CD4-positive, alpha-beta T cell treated with Interleukin-17A for 1 hour (primary cell): ENCODE results near the gene IGF1R.

Experiments used
- DNase-seq: peaks from one replicate; pipeline ENCODE4 v3.0.0-alpha.2; 2020

Gene IGF1R

DNA sequence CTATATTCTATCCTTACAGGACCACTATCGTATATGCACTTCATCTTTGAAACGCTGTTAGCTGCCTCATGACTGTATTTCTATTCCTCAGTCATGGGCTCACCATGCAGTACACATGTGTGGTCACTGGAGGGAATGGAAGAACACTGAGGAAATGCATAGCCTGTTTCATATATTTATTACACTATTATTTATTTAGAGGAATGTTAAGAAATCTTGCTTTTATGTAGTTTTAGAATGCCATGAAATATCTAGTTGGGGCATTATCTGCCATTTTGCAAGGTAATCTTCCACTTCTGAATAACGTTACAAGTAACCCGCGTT is 155.7 kb downstream of the IGF1R start:
- DNase-seq, result no peak

DNA sequence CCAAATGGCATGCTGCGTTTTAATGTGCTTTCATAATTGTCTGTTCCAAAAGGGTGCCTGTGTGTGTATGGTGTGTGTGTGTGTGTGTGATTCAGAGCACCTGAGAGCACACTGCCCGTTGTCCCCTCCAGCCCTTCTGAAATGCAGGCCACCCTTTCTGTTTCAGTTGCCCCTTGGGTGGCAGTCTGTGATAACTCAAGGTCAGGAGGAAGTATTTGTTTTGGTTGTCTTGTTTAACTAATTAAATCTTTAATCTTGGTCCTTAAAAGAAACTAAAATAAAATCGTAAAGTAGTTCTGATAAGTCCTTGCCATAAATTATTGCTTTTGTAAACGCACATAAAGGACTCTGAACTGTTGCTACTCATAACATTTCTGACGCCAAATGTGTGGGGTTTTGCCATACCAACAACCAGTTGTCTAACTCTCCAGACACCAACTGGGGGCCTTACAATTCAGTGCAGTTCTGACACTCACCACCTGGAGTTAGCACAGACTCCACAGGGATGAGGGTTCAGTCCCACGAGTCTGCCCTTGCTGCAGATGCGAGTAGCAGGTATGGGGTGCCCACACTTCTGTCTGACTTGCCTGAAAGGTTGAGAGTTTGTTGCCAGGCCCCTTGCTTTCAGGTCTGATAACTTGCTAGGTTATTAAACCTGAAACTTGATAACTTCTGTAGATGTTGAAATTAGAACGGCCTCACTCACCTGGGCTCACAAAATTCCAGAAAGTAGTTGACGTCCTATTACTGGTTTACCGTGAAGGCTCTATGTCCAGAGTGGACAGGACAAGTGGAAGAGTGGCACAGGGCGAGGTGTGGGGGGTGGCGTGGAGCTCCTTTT is 157.3 kb downstream of the IGF1R start:
- DNase-seq, result no peak

DNA sequence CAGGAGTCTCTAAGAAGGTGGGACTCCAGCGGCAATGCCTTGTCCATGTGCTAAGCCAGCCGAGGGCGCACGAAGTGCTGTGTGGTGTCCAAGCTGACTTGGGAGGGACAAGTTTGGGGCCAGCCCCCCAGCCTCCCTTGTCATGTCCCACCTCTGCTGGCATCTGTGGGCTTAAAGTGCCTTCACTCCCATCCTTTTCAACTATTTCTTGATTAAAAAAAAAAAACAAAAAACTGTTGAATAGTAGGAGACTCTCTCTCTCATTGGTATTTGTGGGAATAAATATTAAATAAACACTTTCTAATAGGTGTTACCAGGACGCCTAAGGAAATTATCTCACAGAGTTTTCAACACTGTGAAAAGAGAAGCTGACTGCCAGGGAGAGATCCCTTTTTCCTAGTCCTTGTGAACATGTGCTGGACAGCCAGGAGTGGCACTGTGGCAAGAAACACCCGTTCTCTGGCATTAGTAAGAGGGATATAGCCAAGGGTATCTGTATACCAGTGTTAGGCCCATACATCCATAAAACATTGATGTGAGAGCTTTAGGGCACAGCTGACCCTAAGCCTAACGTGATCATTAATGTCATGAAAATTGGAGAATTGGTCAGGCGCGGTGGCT is 158.0 kb downstream of the IGF1R start:
- no peak for DNase-seq

DNA sequence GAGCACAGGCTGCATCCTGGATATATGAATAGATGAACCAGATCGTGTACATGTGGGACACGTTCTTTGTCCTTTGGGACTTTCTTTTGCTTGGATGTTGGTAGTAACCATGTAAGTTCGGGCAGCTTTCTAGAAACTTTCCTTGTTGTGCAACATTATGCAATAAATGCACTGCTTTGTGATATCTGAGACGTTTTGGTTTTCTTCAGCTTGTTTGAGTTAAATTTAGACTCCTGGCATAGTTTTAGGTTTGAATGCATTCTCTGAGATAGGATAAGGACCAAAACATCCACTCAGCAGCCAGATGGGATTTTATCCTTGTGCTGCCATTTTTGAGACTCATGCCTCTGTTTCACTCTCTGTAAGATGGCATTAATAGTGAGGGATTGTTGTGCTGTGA is 158.9 kb downstream of the IGF1R start:
- DNase-seq, result no peak

DNA sequence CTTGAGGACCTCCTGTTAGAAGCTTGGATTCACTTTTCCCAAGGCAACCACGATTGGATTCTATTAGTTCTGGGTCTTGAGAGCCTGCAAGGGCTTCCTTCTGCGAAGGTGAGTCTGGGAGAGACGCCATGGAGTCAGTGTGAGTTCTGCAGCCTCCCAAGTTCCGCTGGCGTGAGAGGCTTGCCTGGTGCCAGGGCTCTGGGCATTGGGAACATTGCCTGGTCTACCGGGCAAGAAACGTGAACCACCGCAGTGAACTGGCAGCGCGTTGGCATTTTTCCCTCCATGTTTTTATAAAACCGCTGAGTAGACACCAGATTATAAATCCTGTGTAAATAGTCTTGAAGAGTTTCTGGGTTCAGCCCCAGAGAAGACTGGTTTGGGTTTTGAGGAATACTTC is 160.9 kb downstream of the IGF1R start:
- no peak for DNase-seq

DNA sequence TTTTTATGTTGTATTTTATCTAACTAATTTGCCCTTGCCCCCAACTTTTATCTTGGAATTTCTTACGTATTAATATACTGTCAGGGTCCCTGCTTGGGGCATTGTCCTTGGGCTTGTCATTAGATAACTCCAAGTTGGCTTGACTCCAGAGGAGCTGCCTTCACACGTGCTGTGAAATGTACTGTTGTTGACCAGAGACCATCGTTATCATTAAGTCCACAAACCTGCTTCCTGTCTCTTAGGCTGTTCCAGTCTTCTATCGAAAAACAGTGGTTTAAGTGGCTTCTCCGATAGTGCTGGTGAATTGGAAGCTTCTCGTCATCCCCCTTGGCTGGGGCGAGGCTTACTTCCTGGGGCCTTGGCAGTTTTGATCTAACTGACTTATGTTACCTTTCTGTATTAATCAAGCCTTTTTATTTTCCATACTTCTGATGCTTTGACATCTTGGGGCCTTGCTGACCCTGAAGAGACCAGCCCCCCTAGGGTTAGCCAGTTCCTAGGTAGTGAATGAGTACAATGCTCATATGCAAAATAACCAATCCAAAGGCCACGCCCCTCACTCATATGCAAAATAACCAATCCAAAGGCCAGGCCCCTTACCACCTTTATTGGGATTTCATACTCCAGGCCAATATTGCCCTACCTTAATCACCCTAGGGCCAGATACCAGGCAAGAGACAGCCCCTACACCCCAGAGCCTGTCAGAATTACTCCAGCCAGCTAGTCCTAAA is 164.5 kb downstream of the IGF1R start:
- DNase-seq, result no peak

DNA sequence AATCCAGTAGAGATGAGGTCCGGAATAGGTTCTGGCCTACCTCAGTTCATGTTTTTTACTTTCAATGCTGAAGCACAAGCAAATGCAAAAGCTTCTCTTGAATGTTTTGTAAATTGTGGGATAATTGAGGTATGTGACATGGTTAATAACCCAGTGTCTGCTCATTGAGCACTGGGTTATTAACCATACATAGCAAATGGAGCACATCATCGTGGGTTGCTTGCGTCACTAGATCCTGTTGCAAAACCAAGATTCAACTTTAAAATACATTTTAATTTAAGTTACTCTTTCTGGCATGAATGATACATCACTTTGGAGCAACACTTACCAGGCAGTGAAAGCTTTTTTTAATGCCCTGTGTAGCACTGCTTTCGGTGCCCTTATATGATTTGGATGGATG is 165.6 kb downstream of the IGF1R start:
- no peak for DNase-seq

DNA sequence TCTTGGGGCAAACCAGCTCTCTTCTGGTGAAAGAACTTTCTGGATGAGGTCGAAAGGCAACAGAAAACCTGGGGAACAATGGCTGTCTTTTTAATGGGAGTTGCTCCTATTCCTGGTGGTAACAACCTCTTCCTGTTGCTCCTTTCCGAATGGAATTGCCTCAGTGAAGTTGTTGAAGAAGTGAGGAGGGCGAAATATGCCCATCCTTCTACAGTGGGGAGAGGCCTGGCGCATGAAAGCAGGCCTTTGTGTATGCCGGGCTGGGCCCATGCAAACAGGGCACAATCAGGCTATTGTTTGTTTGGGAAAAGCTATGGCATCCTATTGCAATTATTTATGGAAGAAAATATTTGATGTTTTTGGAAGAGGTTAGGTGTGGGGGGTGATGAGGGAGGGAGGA is 166.9 kb downstream of the IGF1R start:
- DNase-seq, result no peak

DNA sequence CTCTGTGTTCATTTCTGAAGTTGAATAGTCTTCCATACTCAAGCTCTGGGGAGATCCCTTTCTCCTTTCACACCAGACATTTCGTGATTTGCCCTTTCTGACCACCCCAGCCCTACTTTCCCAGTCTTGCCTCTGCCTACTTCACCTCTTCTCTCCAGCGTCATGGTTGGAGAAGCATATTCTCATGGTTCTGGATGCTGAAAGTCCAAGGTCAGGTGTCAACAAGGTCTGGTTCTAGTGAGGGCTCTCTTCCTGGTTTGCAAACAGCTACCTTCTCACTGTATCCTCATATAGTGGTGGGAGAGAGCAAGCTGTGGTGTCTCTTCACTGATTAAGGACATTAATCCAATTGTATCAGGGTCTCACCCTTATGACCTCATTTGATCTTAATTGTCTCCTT is 169.4 kb downstream of the IGF1R start:
- no peak for DNase-seq

DNA sequence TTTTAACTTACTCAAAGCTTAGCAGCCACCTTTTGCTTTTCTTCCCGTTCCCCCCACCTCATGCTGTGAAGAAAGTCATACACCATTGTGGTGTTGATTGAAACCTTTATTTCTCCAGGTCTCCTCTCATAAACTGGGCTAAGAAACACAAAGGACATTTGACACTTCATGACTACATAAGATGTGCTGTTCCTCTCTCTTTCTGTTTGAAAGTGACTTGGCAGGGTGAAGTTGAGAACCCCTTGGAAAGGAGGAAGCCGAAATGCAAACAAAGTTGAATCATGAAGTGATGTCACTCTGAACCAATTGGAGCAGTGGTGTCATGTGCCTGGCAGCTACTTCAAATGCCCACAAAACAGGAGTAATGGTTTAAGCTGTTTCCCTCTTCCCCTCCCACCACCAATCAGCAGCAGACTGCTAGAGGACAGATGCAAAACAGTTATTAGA is 174.7 kb downstream of the IGF1R start:
- DNase-seq, result no peak

DNA sequence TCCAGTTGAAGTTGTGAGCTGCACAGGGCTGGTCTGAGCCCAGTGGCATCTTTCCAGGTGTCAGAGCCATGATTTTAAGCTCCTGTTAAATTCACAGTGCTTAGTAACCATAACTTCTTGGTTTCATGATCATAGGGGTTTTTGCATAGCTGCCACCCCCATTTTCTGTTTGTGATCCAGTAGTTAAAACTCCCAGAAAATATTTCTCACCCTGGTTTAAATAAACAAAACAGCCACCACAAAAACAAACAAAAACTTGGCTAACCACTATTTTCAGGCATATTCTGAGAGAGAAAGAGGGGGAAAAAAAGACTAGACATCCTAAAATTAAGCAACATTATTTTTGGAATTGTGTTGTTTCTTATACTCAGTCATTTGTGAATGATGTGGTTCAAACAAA is 175.3 kb downstream of the IGF1R start:
- no peak for DNase-seq

DNA sequence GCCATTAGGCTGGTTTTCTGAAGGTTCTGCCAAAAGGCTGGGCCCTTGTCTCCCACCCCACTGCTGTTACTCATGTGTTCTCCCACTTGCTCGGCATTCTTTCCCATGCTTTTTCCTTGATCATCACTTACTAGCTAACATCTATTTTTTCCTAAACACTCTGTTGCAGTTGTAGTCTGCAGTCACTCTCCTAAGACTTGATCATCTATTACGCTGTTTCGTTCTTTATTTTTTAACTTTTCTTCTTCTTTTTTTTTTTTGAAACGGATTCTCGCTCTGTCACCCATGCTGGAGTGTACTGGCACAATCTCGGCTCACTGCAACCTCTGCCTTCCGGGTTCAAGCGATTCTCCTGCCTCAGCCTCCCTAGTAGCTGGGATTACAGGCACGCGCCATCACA is 176.3 kb downstream of the IGF1R start:
- DNase-seq, result no peak

DNA sequence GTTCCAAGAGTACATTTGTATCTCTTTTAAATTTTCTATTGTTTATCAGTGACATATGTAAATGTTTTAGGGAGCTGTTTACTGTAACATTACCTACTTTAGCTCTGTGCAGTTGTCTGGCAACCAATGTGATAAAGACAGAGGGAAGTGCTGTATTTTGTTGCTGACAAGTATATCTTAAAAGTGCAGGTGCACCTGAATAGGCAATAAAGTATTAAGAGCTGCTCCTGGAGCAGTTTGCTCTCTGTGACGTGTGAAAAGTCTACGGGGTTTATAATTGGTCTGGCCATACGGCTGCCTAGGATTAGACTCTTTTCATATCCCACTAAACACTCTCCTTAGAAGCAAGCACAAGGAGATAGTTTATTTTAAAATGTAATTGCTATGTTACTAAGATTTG is 178.3 kb downstream of the IGF1R start:
- no peak for DNase-seq

DNA sequence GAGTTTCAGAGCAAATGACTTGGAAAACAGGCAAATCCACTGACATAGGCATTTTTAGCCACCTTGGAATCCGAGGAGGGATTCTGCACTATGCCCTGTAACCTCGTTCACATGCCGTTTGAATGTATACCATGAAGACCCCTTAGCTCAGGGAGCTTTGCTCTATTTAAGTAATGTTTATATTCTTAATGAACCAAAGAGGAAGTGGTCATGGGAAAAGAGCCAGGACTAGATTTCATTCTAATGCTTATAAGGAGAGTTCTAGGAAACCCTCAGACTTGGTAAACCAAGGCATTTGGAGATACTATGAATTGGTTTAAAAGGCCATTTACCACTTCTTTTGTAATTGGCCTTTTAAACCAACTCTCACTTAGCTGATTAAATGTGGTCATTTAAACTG is 178.9 kb downstream of the IGF1R start:
- no peak for DNase-seq

DNA sequence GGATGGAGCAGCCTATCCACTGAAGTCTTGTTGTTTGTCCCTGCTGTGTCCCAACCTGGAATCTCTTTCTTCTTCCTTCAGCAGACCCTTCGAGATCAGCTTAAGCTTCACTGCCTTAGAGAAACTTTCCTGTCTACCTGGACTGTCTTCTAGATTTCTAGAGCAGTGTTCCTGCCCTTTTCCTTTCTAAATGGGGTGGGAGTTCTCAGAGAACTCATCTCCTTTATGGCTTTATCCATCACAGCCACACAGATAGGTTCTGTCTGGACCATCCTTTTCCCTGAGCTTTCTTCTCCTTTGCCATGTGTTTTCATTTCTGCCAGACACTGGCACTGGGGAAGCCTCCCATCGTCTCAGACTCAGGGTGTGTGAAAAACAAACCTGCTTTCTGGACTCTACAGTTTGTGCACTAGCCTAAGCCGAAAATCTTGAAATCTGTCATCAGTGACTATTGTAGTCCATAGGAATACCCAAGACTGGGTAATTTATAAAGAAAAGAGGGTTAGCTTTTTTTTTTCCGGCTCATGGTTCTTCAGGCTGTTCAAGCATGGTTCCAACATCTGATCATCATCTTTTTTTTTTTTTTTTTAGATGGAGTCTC is 181.8 kb downstream of the IGF1R start:
- no peak for DNase-seq

DNA sequence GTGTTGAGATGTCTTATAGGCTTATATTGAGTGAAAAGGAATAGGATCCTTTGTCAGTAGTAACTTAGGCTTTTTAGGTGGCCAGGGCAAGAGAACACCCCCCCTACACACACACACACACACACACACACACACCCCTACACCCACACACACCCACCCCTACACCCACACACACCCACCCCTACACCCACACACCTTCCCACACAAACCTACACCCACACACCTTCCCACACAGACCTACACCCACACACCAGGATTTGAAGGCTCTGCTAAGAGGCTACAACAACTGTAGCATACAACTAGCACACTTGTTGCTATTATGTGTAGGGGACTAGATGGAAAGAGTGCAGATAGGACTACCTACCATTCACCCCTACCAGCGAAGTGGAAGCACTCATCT is 186.6 kb downstream of the IGF1R start:
- no peak for DNase-seq

DNA sequence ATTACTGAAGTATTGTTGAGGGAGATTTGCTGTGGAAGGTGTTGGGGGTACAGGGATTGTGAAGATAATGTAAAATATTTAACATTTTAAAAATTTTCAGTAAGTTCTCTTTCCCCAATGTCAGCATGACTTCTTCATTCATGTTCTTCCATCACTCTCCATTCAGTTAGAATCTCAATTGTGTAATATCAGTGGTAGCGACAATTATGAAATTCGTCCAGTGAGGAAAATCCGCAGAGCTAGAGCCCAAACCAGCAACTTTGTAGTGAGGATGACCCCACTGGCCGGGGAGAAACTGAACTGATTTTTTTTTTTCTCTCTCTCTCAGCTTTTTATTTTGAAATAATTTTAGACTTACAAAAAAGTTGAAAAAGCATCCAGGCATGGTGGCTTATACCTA is 187.5 kb downstream of the IGF1R start:
- DNase-seq, result no peak

DNA sequence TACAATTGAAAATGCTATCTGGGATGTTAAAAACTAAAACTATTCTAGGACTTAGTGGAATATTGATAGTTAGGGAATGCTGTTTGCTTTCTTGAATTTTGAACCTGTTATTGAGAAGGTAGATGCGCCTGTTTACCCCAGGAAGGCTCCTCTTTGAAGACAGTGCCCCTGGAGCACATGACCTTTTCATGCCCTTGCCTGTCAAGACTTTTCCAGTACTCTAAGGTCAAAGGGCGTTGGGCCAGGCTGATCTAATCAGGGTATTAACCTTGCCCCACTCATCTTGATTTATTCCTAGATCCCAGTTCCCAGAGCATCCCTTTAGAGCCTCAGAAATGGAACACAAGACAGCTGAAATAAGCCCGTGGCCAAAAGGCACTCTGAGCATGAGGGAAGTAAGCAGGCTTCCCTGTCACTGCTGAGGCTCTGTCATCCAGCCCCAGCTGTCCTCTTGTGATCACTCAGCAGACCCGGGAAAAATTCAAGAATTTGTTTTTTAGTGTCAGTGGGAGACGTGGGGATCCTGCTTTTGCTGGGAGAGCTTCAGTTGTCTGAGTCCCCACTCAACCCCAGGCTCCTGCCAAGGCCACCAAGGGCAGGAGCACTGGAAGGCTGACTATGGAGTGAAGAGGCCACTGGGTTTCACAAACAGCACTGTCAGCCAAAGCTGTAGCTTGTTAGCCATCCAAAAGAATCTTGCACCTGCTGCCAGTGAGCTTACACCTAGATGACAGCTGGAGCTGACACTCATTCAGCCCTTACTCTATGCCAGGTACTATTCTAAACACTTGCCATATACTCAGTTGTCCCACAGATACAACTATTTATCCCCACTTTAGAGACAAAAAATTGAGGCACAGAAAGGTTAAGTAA is 190.3 kb downstream of the IGF1R start:
- DNase-seq, result no peak

DNA sequence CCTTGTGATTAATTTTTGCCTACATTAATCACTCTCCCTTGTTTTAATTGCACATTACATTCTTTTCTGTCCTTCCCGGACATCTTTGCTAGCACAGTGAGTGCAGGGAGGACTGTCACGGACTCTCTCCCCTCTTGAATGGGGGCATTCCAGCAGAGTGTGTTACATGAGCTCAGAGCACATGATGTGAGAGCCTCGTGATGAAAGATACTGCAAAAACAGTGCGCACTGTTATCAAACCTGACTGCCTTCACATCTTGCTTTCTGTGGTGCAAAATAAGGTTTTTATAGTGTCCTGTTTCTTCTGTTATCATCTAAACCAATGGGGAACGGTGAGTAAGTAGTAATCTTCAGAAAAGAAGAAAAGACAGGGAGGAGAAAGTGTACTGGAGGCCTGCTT is 191.7 kb downstream of the IGF1R start:
- no peak for DNase-seq

DNA sequence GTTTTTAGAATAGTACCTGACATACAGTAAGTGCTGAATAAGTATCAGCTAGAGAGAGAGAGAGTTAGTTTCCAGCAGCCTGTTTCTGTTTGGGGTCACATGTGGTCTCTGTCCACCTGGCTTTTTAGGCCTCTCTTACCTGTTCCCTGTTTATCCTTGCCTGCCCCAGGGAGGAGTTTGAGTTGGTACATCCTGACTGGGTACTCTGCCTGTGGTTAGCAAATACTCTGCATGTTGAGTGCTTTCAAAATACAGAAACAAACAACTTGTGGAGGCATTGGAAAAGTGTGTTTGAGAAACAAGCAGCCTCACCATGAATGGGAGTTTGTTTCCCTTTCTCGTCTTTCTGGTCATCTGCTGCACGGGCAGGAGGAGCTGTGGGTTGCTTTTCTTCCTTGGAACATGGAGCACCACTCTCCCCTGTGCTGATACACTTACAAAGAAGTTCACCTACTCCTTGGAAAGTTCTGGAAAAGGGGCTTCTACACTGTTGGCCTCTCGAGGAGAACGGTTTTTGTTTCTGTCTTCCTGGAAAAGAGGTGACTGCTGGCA is 193.2 kb downstream of the IGF1R start:
- no peak for DNase-seq

DNA sequence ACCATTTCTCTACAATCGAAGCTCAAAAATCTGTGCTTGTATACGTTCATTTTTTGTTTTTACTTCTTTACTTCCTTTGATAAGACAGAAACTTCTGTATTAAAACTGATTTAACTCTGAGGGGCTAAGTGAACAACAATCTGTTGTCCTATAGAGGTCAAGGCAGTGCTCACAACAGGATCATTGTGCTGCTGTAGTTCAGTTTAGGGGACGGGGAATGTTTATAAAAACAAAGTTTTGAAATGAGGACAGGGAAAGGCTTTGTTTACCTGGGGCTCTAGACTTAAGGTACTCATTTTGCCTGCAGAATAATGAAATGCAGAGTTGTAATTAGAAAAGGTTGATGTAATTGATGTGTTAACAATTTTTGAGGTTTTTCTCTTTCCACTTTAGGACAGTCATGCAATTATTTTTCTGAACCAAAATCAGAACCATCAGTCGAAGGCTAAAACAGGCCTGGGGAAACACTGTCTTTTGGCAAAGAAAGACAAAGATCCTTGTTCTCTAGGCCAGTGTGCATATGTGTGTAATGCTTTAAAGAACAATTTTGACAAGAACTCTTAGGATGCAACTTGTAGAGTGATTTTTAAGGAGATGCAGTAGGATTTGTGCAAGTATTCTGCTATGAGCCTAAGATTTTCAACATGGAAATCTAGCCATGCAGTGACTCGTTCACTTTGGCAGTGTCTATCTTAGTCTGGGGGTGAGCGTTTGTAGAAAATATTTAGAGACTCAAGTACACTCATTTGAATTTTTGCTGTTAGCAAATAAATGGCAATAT is 194.0 kb downstream of the IGF1R start:
- no peak for DNase-seq

DNA sequence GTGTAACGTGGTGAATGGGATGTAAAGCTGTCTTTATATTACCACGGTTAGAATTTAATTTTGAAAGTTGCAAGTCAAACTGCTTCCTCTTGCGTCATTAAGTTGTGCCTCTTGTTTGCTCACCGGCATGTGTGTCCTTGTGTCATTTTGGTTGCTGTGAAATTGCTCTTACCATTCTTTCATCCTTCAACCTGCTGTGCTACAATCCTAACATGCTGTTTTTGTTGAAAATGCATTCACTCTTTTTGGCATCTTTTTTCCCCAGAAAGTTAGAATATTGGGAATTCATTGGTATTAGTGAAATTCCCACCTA is 194.6 kb downstream of the IGF1R start:
- no peak for DNase-seq
